GM10266 (cell line): ENCODE data around the gene DYSF.

ENCODE experiments used
- DNase-seq: peaks from one replicate; pipeline ENCODE4 v3.0.0; 2012; ENCODE audit errors: extremely low spot score
- TF ChIP-seq, protein P1 (sequence below): IDR thresholded peaks from 2 replicates; pipeline ENCODE4 v1.5.1; 2012; ENCODE audit warnings: mild to moderate bottlenecking, low read depth; ENCODE audit not compliant: control insufficient read depth, insufficient read depth; ENCODE audit errors: missing control alignments

DYSF gene

DNA sequence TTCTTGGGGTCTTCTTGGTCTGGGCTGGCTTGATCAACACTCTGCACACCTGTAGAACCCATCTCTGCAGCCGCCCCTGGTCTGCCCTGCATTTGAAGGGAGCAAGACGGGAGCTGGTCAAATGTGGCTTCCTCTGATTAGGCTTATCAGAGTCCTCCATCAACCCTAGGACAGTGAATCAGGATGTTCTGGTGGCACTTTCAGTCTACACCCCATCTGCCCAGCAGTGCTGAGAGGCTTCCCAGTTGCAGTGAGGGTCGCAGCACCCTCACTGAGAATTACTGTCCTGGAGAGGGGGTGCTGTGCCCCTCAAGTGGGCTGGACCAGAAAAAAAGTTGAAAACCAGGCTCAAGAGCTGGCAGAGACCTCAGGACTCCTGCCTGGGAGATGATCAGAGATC lies 152.9 kb downstream of the DYSF start:
- TF ChIP-seq, protein P1, sequence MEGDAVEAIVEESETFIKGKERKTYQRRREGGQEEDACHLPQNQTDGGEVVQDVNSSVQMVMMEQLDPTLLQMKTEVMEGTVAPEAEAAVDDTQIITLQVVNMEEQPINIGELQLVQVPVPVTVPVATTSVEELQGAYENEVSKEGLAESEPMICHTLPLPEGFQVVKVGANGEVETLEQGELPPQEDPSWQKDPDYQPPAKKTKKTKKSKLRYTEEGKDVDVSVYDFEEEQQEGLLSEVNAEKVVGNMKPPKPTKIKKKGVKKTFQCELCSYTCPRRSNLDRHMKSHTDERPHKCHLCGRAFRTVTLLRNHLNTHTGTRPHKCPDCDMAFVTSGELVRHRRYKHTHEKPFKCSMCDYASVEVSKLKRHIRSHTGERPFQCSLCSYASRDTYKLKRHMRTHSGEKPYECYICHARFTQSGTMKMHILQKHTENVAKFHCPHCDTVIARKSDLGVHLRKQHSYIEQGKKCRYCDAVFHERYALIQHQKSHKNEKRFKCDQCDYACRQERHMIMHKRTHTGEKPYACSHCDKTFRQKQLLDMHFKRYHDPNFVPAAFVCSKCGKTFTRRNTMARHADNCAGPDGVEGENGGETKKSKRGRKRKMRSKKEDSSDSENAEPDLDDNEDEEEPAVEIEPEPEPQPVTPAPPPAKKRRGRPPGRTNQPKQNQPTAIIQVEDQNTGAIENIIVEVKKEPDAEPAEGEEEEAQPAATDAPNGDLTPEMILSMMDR, result no peak
- no peak for DNase-seq

DNA sequence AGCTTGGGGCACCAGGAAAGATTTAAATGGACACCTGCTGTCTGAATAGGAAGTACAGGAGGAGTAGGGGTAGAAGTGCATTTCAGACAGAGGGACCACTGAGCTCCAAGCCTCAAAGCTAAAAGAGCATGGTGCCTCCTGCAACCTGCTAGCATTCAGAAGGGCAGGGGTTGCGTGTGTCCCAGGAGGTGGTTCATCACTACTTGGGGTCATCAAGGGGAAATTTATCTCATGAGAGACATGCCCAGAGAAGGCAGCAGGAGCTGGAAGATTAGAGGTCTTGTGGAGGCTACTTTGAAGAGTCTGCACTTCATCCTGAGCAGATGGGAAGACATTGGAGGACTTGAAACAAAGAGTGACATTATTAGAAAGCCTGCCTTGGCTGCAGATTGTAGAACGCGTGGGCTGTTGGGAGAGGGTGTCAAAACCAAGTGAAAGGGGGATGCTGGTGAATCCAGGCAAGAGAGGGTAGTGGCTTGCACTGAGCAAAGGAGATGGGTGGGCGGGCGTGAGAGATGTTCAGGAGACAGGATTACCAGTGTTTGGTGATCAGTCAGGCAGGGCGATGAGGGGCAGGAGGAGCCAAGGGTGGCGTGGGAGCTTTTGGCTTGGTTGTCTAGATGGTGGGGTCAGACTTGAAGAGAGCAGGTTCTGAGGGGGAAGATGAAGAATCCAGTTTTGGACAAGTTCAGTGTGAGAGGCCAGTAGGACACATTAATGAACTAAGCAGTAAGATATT lies 154.0 kb downstream of the DYSF start:
- DNase-seq, result no peak
- TF ChIP-seq, protein P1, result no peak

DNA sequence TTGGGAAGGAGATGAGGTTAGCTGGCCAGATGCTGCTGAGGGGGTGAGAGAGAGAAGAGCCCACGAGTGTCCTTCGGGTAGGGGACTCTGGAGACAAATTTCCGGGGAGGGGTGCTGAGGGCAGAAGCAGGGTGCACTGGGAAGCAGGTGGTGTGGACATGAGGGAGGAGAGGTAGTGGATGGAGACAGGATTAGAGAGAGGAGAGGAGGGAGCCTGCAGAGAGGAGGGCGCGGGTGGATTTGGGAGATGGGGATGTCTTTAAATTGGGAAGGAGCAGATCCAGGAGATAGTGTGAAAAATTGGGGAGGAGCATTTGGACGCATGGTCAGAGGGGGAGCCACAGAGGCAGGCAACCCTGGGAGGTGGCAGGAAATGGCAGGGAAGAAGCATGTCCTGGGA lies 154.7 kb downstream of the DYSF start:
- DNase-seq, result no peak

DNA sequence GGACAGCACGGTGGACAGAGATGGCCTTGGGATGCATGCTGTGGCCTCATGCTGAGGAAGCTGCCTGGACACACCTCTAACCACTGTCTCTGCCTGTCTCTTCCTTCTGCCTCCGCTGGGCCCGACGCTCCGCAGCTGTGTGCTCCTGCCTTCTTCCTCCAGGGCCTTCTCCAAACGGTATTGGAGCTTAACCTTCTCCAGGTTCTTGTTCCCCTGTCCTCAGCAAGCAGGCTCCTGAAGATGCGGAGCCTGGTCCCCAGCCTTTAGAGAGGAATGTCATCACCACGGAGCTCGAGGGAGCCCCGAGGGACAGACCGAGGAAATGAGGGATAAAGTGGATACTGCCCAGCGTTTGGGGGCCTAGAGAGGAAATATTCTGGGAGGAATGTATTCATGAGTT lies 155.1 kb downstream of the DYSF start:
- TF ChIP-seq, protein P1, result no peak
- DNase-seq, result no peak

More for the DNA sequence above, 154.7 kb downstream of the DYSF start:
- TF ChIP-seq, protein P1, result no peak

DNA sequence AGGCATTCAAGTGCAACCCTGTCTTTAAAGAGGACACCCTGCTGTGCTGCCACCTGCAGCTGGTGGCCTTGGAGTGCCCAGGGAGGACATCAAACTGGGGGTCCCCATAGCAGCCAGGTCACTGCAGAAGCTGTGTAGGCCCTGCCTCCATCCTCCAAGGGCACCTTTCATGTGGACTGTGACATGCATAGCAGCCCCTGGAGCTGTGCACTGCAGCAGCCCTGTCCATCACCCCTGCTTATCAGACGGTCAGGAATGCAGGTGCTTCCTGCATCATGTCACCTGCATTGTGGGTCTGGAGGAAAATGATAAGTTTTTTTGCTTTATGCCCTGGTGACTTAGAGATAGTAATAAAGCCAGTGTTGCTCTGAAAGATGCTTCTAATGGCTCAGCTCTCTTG lies 155.7 kb downstream of the DYSF start:
- TF ChIP-seq, protein P1, result no peak

DNA sequence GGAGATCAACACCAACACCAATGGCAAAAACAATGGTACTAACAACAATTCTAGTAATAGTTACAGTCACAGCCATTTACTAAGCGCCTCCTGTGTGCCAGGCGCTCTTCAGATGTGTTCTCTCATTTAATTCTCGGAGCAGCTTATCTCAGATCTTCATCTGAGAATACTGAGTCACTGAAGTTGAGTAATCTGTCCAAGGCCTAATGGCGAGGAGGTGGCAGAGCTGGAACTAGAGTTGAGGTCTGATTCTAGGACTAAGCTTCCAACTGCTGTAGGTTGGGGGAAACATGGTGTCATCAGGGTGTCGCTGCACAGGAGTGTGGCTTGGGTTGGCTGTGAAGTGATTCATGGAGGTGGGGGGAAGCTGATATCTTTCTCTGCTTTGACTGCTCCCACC lies 156.1 kb downstream of the DYSF start:
- DNase-seq, result no peak
- TF ChIP-seq, protein P1, result peak; percentile 7

More for the DNA sequence above, 155.7 kb downstream of the DYSF start:
- no peak for DNase-seq

DNA sequence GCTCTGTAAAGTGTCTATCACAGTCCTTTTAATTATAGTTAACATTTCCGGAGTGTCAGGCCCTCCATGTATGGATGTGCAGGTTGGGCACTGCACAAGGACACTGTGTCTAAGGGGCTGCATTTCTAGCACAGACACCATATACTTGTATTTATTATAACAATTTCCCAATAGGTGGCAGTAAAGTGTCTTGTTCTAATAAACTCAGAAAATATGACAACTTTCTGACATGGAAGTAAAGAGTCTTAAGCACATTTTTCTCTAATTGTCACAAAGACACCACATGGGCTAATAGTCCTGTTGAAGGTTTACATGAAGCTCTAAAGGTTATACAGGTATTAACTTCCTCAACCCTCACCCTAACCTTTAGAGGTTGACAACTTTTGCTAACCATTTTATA lies 156.6 kb downstream of the DYSF start:
- DNase-seq, result no peak
- TF ChIP-seq, protein P1, result peak; percentile 10
